NCI-H510A (cell line): ENCODE data around the gene TMEM225B.
"Not testable (repeated sequence)": the region's sequence is repeated elsewhere in the genome, so short reads cannot be mapped to it uniquely, and the experiment has no call there.

Experiments
- DNase-seq: peaks from one replicate; lab custom pipeline; 2025; lab: John Stamatoyannopoulos, UW

TMEM225B gene

DNA sequence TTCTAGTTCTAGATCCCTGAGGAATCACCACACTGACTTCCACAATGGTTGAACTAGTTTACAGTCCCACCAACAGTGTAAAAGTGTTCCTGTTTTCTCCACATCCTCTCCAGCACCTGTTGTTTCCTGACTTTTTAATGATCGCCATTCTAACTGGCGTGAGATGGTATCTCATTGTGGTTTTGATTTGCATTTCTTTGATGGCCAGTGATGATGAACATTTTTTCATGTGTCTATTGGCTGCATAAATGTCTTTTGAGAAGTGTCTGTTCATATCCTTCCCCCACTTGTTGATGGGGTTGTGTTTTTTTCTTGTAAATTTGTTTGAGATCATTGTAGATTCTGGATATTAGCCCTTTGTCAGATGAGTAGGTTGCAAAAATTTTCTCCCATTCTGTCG lies 56.6 kb downstream of the TMEM225B start:
- not testable (repeated sequence) for DNase-seq

DNA sequence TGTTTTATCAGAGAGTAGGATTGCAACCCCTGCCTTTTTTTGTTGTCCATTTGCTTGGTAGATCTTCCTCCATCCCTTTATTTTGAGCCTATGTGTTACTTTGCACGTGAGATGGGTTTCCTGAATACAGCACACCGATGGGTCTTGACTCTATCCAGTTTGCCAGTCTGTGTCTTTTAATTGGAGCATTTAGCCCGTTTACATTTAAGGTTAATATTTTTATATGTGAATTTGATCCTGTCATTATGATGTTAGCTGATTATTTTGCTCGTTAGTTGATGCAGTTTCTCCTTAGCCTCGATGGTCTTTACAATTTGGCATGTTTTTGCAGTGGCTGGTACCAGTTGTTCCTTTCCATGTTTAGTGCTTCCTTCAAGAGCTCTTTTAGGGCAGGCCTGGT lies 59.8 kb downstream of the TMEM225B start:
- DNase-seq: not testable (repeated sequence)
